ENCODE data around the gene MAP3K10. TPM values are rescaled to one million over a fixed set of nuclear protein-coding genes. Genes with fewer than 3 reads are reported as not detected.

The MAP3K10 gene
- total and polyA plus RNA-seq, 2 donors (not counting 1 experiment from before 2014, with no cell fraction given): 22.5 to 41.6 TPM

GRCh38 chr19:40253611-40254092, 62.4 kb downstream of the MAP3K10 start:
- ATAC-seq (ENCODE audit: low read depth) (no peak), DNase-seq (no peak)
- Histone ChIP-seq H3K36me3 (replicated peaks in 1 of 2; ENCODE audit: control extremely low read depth in 1 of 2, control insufficient read depth in 1 of 2, extremely low read depth in 1 of 2, insufficient read depth in 2 of 2, low read length in 1 of 2) (peaks cover 2 to 69% of the 10 kb centered on the region in 2 experiments), H3K4me1 (ENCODE audit: control insufficient read depth in 2 of 2, insufficient read depth in 2 of 2, low read length in 2 of 2) (peaks cover 0 to 2% of the 10 kb centered on the region in 2 donors), H3K79me2 (ENCODE audit: control insufficient read depth, insufficient read depth, low read length) (peaks cover 94% of the 10 kb centered on the region), H3K9ac (ENCODE audit: low read length) (no peak overlapping the region), H3K9me3 (ENCODE audit: control extremely low read depth in 1 of 3, control insufficient read depth in 2 of 3, insufficient read depth in 1 of 3, low read length in 2 of 3) (no peaks in the 10 kb centered on the region), H3K4me2 (replicated peaks; ENCODE audit: low read depth, low read length, poor library complexity, severe bottlenecking) (no peak overlapping the region), H3K27ac (ENCODE audit: low read length in 2 of 2) (no peak overlapping the region), H3K4me3 (ENCODE audit: control extremely low read depth in 1 of 5, extremely low read depth in 1 of 5, insufficient read depth in 1 of 5, low read depth in 2 of 5, low read length in 4 of 5) (no peak overlapping the region), H2AFZ (ENCODE audit: insufficient read depth, low read depth, low read length, poor library complexity, severe bottlenecking) (no peak overlapping the region), H4K20me1 (ENCODE audit: control insufficient read depth, insufficient read depth, low read length, poor library complexity, severe bottlenecking) (peaks cover 90% of the 10 kb centered on the region), H3K27me3 (replicated peaks in 1 of 4; ENCODE audit: control extremely low read depth in 1 of 4, control insufficient read depth in 3 of 4, insufficient read depth in 4 of 4, low read length in 3 of 4) (no peaks in the 10 kb centered on the region)
- WGBS (ENCODE audit: insufficient coverage): over 99% methylated on average over 8 of the region's 8 CpGs
- ChIA-PET POLR2A (interaction anchor here (0.6 kb wide), 1 partner anchor 1704 kb away, joined by 5 read pairs; no protein-coding TSS in a partner anchor), CTCF (interaction anchor here (0.7 kb wide), 1 partner anchor 212 kb away, joined by 3 read pairs; the partner anchor contains the start of gene BLVRB)
- Mint-ChIP-seq H3K4me3 (no peak overlapping the region), H3K9me3 (ENCODE audit: insufficient read depth) (no peaks in the 10 kb centered on the region), H3K27me3 (no peaks in the 10 kb centered on the region), H3K27ac (no peak overlapping the region), H3K4me1 (peaks cover 21% of the 10 kb centered on the region)
- no peak for TF ChIP-seq CTCF (IDR thresholded peaks at IDR 0.05)
- TF ChIP-seq EZH2 (IDR thresholded peaks at IDR 0.05; ENCODE audit: borderline replicate concordance, insufficient read depth, low read depth, low read length, poor library complexity, severe bottlenecking): no peak
- intact Hi-C loops (cut with micrococcal nuclease): no loop called here

- Histone ChIP-seq H3K36me3 (replicated peaks in 1 of 2; ENCODE audit: control extremely low read depth in 1 of 2, control insufficient read depth in 1 of 2, extremely low read depth in 1 of 2, insufficient read depth in 2 of 2, low read length in 1 of 2) (peaks cover 2 to 61% of the 10 kb centered on the region in 2 experiments), H4K20me1 (ENCODE audit: control insufficient read depth, insufficient read depth, low read length, poor library complexity, severe bottlenecking) (peaks cover 91% of the 10 kb centered on the region), H2AFZ (ENCODE audit: insufficient read depth, low read depth, low read length, poor library complexity, severe bottlenecking) (no peak overlapping the region), H3K4me3 (ENCODE audit: control extremely low read depth in 1 of 5, extremely low read depth in 1 of 5, insufficient read depth in 1 of 5, low read depth in 2 of 5, low read length in 4 of 5) (no peak overlapping the region), H3K4me2 (replicated peaks; ENCODE audit: low read depth, low read length, poor library complexity, severe bottlenecking) (no peak overlapping the region), H3K4me1 (ENCODE audit: control insufficient read depth in 2 of 2, insufficient read depth in 2 of 2, low read length in 2 of 2) (peaks cover 0 to 2% of the 10 kb centered on the region in 2 donors), H3K79me2 (ENCODE audit: control insufficient read depth, insufficient read depth, low read length) (peaks cover 95% of the 10 kb centered on the region), H3K9ac (ENCODE audit: low read length) (no peak overlapping the region), H3K27me3 (replicated peaks in 1 of 4; ENCODE audit: control extremely low read depth in 1 of 4, control insufficient read depth in 3 of 4, insufficient read depth in 4 of 4, low read length in 3 of 4) (no peaks in the 10 kb centered on the region), H3K9me3 (ENCODE audit: control extremely low read depth in 1 of 3, control insufficient read depth in 2 of 3, insufficient read depth in 1 of 3, low read length in 2 of 3) (no peaks in the 10 kb centered on the region), H3K27ac (ENCODE audit: low read length in 2 of 2) (no peak overlapping the region)
- Mint-ChIP-seq H3K4me1 (peaks cover 26% of the 10 kb centered on the region), H3K4me3 (no peak overlapping the region), H3K27me3 (no peaks in the 10 kb centered on the region), H3K9me3 (ENCODE audit: insufficient read depth) (no peaks in the 10 kb centered on the region), H3K27ac (no peak overlapping the region)
- TF ChIP-seq CTCF (IDR thresholded peaks at IDR 0.05) (no peak), EZH2 (IDR thresholded peaks at IDR 0.05; ENCODE audit: borderline replicate concordance, insufficient read depth, low read depth, low read length, poor library complexity, severe bottlenecking) (no peak)
- WGBS (ENCODE audit: insufficient coverage): 99% methylated on average over 16 of the region's 16 CpGs
- intact Hi-C loops (cut with micrococcal nuclease): no loop called here
- DNase-seq (no peak), ATAC-seq (ENCODE audit: low read depth) (no peak)
- POLR2A ChIA-PET: no interaction called here
- CTCF ChIA-PET: interaction anchor here (0.7 to 1.7 kb wide), 2 partner anchors 106 to 380 kb away, joined by 3 to 5 read pairs; no protein-coding TSS in a partner anchor
These were observed 63.6 kb downstream of the MAP3K10 start for GRCh38 chr19:40254714-40255418.
